Islet of Langerhans (tissue), 1 donor: ENCODE measurements around the gene FABP3.

Experiments
- FAIRE-seq: peaks from one replicate; lab custom pipeline; 2011; peaks lifted over from hg19 to GRCh38; lab: Jason Lieb, UNC

Gene FABP3

GRCh38 chr1:31371121-31371959 lies 1.5 kb downstream of the FABP3 start:
- no peak for FAIRE-seq

- no peak for FAIRE-seq
These were observed 2.3 kb downstream of the FABP3 start for GRCh38 chr1:31370565-31370964.

- FAIRE-seq: no peak
These were observed 2.9 kb downstream of the FABP3 start for GRCh38 chr1:31370021-31370420.

GRCh38 chr1:31368611-31369107 lies 4.2 kb downstream of the FABP3 start:
- no peak for FAIRE-seq

GRCh38 chr1:31366796-31367195 lies 6.1 kb downstream of the FABP3 start:
- FAIRE-seq: no peak

GRCh38 chr1:31364561-31365250 lies 8.2 kb downstream of the FABP3 start:
- FAIRE-seq: no peak

- FAIRE-seq: no peak
These were observed 10.8 kb downstream of the FABP3 start for GRCh38 chr1:31362032-31362431.

- no peak for FAIRE-seq
These were observed 11.3 kb downstream of the FABP3 start for GRCh38 chr1:31361607-31362006.

- FAIRE-seq: no peak
These were observed 16.4 kb downstream of the FABP3 start for GRCh38 chr1:31356427-31356826.

- no peak for FAIRE-seq
These were observed 18.6 kb downstream of the FABP3 start for GRCh38 chr1:31354283-31354682.

- no peak for FAIRE-seq
These were observed 24.4 kb downstream of the FABP3 start for GRCh38 chr1:31348449-31348848.

GRCh38 chr1:31346785-31347184 lies 26.1 kb downstream of the FABP3 start:
- no peak for FAIRE-seq

- FAIRE-seq: no peak
These were observed 27.2 kb downstream of the FABP3 start for GRCh38 chr1:31345635-31346034.

GRCh38 chr1:31344503-31344902 lies 28.4 kb downstream of the FABP3 start:
- no peak for FAIRE-seq

GRCh38 chr1:31336687-31337467 lies 36.0 kb downstream of the FABP3 start:
- FAIRE-seq: no peak

GRCh38 chr1:31335007-31335406 lies 37.9 kb downstream of the FABP3 start:
- FAIRE-seq: peak; percentile 94

GRCh38 chr1:31327381-31327780 lies 45.5 kb downstream of the FABP3 start:
- FAIRE-seq: no peak

- no peak for FAIRE-seq
These were observed 46.4 kb downstream of the FABP3 start for GRCh38 chr1:31326461-31326860.

- no peak for FAIRE-seq
These were observed 47.9 kb downstream of the FABP3 start for GRCh38 chr1:31324992-31325391.

GRCh38 chr1:31324093-31324492 lies 48.8 kb downstream of the FABP3 start:
- no peak for FAIRE-seq

- no peak for FAIRE-seq
These were observed 54.7 kb downstream of the FABP3 start for GRCh38 chr1:31318146-31318545.

- FAIRE-seq: no peak
These were observed 57.0 kb downstream of the FABP3 start for GRCh38 chr1:31315902-31316301.
